Activated naive CD8-positive, alpha-beta T cell treated with anti-CD3 and anti-CD28 coated beads for 36 hours (primary cell): ENCODE data around the gene RTP4. TPM values are rescaled to one million over a fixed set of nuclear protein-coding genes. Genes with fewer than 3 reads are reported as not detected.
A peak's percentile ranks its signal among the peaks of the same experiment; 100 is the strongest.

Experiments used
- DNase-seq: peaks from one replicate; pipeline ENCODE4 v3.0.0; 2021
- H3K27ac Mint-ChIP-seq: one replicate; pipeline ENCODE4 v1.8.0; 2022; ENCODE audit warnings: mild to moderate bottlenecking, moderate library complexity, mixed read lengths
- H3K27me3 Mint-ChIP-seq: one replicate; pipeline ENCODE4 v1.8.0; 2022; ENCODE audit warnings: mild to moderate bottlenecking, mixed read lengths
- H3K36me3 Mint-ChIP-seq: one replicate; pipeline ENCODE4 v1.8.0; 2021; ENCODE audit warnings: mild to moderate bottlenecking, mixed read lengths
- H3K4me1 Mint-ChIP-seq: one replicate; pipeline ENCODE4 v1.8.0; 2021; ENCODE audit warnings: mixed read lengths
- H3K4me3 Mint-ChIP-seq: one replicate; pipeline ENCODE4 v1.8.0; 2022; ENCODE audit warnings: mild to moderate bottlenecking, moderate library complexity, mixed read lengths
- H3K9me3 Mint-ChIP-seq: one replicate; pipeline ENCODE4 v1.8.0; 2022; ENCODE audit warnings: mixed read lengths
- total RNA-seq, 2 experiments: library from RNA; stranded (reverse); gene quantifications; one replicate each; pipeline ENCODE4 v1.2.3, GENCODE V29; 2021

The RTP4 gene
- total RNA-seq, 2 experiments from 2014 or later: 4.6 to 4.9 TPM

DNA sequence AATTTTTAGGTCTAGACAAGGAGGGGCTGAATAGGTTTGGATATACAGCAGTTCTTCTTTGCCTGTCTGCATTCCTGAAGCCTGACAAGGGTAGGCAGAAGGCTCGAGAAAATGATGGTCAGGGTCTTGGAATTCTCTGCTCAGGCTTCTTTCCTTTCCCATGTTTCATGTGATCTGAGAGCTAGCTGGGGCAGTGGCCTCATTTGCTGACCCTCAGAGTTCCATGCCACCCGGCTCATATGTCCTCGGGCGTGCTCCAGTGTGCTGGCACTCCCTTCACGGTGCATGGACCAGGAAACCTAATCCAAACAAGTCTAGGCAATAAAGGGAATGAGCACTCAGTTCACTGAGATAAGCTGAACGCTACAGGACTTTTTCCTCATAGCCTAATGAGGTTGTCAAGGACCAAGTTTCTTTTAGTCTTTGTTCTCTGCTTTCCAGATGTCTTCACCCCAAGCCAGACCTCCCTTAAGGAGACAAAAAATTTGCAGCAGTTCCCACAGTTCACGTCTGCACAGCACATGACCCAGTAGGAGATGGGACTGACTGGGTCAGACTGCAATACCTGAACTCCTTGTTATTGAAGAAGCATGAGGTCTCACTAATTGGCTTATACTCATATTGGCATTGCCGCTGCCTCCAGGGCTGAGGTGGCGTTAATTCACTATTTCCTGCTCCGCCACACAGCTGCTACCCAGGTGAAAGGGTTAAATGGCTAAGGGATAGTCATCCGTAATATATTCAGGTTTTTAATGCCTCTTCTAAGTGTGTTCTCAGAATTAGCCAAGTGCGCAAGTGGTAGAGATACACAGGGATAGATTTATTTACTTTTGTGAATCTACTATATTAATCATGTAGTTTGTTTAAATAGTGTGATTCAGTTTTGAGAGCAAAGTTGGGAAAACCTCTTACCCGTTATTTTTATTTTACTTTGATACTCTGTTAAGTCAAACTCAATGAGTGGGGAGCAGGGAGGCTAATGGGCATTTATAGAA is 15.3 kb upstream of the RTP4 start:
- no peak for DNase-seq
- Mint-ChIP-seq H3K9me3 (no peaks in the 10 kb centered on the region), H3K27ac (no peak overlapping the region), H3K27me3 (no peaks in the 10 kb centered on the region), H3K36me3 (no peaks in the 10 kb centered on the region), H3K4me1 (no peaks in the 10 kb centered on the region), H3K4me3 (no peak overlapping the region)

DNA sequence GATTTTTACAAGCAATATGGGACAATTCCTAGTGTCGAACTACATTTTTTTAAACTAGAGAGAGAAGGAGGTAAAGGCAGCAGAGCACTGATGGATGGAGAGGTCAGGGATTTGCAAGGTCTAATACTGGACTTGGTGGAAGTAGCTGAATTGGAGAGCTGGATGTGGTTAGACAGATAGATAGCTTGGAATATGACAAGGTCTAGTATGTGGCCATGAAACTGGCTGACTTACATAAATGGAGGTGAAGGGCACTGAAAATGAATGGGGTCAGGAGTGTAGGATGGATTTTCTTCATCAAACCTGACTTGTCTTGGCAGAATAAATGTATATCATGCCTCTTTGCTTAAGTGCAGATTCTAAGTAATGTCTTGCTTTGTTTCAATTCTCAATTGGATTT is 10.1 kb upstream of the RTP4 start:
- no peak for DNase-seq
- no peaks in the 10 kb centered on the region for H3K9me3 Mint-ChIP-seq
- no peak overlapping the region for H3K4me3 Mint-ChIP-seq
- no peak overlapping the region for H3K27ac Mint-ChIP-seq
- H3K4me1 Mint-ChIP-seq: peaks cover 3% of the 10 kb centered on the region
- no peaks in the 10 kb centered on the region for H3K27me3 Mint-ChIP-seq
- H3K36me3 Mint-ChIP-seq: no peaks in the 10 kb centered on the region

DNA sequence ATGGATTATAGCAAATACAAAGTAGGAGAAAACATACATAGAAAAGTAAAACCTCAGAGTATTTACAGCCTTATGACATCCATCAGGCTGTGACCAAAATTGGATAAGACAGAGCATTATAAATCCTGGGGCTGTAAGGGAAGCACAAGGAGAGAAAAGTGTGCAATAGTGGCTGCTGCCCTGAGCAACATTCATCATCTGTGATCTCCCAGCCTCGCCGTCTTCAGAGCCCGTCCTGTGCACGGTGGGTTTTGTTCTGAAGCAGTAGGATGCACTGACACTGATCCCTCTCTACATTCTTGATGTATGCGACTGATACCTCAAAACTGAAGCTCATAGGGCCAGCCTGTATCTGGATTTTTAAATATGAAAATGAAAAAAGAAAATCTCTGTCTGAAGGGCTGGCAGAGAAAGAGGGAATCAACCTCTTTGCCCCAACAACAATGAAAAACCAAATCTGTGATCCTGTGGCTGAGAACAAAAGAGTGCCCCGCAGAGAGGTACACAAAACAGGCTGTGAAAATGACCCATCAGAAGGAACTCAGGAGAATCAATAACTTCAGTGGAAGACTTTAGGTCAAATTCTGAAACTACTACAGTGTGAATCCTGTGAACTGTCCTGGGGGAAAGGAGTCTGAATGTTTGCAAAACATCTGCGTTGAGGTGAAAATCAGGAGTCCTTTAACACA is 8.2 kb upstream of the RTP4 start:
- H3K9me3 Mint-ChIP-seq: no peaks in the 10 kb centered on the region
- no peak for DNase-seq
- H3K27ac Mint-ChIP-seq: no peak overlapping the region
- no peak overlapping the region for H3K4me3 Mint-ChIP-seq
- H3K27me3 Mint-ChIP-seq: no peaks in the 10 kb centered on the region
- H3K36me3 Mint-ChIP-seq: no peaks in the 10 kb centered on the region
- peaks cover 3% of the 10 kb centered on the region for H3K4me1 Mint-ChIP-seq

DNA sequence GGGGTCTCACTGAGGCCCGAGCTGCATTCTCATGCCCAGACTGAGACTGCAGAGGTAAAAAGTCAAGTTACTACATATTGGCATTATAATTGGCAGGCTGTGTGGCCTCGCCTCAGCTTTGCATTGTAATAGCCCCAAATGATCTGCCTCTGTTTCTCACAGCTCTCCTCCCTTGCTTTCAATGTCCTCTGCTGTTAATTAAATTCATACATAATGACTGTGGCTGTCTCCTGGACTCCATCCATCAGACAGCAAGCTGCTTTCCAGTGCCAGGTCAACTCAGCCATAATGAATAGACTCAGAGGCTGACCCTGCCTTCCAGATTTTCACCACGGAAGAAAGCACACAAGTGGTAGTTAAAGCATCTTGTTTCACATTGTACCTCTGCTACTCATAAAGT is 7.6 kb upstream of the RTP4 start:
- no peak for DNase-seq
- Mint-ChIP-seq H3K4me1 (peaks cover 3% of the 10 kb centered on the region), H3K36me3 (no peaks in the 10 kb centered on the region), H3K27ac (no peak overlapping the region), H3K4me3 (no peak overlapping the region), H3K9me3 (no peaks in the 10 kb centered on the region), H3K27me3 (no peaks in the 10 kb centered on the region)

DNA sequence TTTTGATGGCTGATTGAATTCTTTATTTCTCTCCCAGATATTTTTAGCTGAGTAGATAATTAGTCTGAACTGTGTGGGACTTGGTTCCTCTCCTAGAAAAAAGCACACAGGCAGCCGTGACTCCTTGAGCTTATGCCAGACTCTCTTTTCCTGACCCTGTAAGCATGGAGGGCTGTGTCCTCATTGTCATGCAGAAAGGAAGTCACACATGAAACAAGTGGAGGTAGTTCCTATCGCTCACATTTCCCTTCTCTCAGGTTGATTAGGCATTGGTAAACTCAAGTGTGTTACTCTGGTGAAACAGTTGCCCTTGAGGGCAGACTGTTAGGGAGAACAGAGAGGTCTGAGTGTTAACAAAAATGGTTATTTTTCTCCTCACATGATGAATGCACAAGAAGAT is 6.3 kb upstream of the RTP4 start:
- no peak overlapping the region for H3K27ac Mint-ChIP-seq
- no peak overlapping the region for H3K4me3 Mint-ChIP-seq
- no peaks in the 10 kb centered on the region for H3K9me3 Mint-ChIP-seq
- no peaks in the 10 kb centered on the region for H3K27me3 Mint-ChIP-seq
- DNase-seq: no peak
- H3K36me3 Mint-ChIP-seq: no peaks in the 10 kb centered on the region
- peaks cover 3% of the 10 kb centered on the region for H3K4me1 Mint-ChIP-seq

DNA sequence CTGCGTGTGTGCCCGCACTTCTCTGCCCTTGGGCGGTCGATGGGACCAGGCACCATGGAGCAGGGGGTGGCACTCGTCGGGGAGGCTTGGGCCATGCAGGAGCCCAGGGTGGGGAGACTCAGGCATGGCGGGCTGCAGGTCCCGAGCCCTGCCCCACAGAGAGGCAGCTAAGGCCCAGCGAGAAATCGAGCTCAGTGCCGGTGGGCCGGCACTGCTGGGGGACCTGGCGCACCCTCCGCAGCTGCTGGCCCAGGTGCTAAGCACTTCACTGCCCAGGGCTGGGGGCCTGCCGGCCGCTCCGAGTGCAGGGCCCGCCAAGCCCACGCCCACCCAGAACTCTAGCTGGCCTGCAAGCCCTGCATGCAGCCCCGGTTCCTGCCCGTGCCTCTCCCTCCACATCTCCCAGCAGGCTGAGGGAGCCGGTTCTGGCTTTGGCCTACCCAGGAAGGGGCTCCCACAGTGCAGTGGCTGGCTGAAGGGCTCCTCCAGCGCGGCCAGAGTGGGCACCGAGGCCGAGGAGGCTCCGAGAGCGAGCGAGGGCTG is 553 bp upstream of the RTP4 start:
- H3K9me3 Mint-ChIP-seq: peaks cover 4% of the 10 kb centered on the region
- peaks cover 32% of the 10 kb centered on the region for H3K36me3 Mint-ChIP-seq
- DNase-seq: peak; percentile 9
- no peaks in the 10 kb centered on the region for H3K27me3 Mint-ChIP-seq
- H3K4me3 Mint-ChIP-seq: no peak overlapping the region
- H3K27ac Mint-ChIP-seq: peak overlapping the region; percentile 98
- peaks cover 14% of the 10 kb centered on the region for H3K4me1 Mint-ChIP-seq

DNA sequence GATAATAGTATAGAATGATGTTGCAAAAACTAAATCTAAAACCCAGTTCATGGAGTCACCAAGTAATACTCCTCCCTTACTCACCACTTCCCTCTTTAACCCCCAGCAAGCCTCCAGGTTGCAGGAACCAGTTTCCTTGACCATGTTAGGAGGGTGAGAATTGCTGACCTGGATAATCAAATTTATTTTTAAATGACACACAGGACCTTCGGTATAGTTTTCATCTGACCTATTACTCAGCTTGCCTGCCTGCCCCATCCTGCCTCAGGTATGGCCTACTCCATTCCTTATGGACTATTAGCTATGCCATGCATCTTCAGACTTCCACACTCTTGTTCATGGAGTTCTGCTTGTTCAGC is 883 bp downstream of the RTP4 start:
- Mint-ChIP-seq H3K27ac (peak overlapping the region; percentile 98), H3K36me3 (peaks cover 43% of the 10 kb centered on the region), H3K4me1 (peaks cover 14% of the 10 kb centered on the region), H3K27me3 (no peaks in the 10 kb centered on the region), H3K4me3 (peak overlapping the region; percentile 82), H3K9me3 (peaks cover 9% of the 10 kb centered on the region)
- DNase-seq: no peak

DNA sequence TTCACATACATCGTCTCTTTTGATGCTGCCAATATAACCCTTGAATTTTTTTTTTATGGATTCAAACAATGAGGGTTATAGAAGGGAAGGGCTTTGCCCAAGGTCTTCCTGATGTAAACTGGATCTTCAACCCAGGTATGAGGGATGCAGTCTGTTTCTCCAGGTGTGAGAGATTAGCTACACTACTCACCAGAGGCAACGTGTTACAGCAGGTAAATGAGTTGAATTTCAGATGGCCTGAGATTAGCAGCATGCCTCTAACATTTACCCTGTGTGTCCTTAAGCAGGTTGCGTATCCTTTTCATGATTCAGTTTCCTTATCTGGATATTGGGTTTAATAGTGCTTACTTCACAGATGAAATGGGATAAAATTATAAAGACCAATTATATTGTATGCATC is 1.9 kb downstream of the RTP4 start:
- H3K27ac Mint-ChIP-seq: no peak overlapping the region
- H3K9me3 Mint-ChIP-seq: peaks cover 13% of the 10 kb centered on the region
- H3K27me3 Mint-ChIP-seq: no peaks in the 10 kb centered on the region
- H3K36me3 Mint-ChIP-seq: peaks cover 51% of the 10 kb centered on the region
- peaks cover 14% of the 10 kb centered on the region for H3K4me1 Mint-ChIP-seq
- no peak for DNase-seq
- peak overlapping the region; percentile 44 for H3K4me3 Mint-ChIP-seq

DNA sequence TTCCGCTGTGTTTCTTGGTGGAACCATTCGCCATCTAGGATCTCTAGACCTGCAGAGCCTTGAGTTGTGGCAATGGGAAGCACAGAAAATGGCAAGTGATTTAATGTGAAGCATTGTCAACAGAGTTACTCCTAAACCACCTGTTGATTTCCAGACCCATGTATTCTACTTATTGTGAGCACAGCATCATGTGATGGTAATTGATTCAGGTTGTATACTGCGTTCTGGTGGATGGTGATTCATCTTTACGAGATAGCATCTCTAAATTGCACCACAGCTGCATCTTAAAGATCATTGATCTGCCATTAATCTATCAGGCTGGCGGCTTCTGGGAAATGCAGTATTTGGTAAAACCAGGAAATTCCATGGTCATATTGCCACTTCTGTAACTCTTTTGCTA is 7.4 kb downstream of the RTP4 start:
- DNase-seq: no peak
- peaks cover 1% of the 10 kb centered on the region for H3K4me1 Mint-ChIP-seq
- peaks cover 24% of the 10 kb centered on the region for H3K9me3 Mint-ChIP-seq
- H3K27ac Mint-ChIP-seq: no peak overlapping the region
- H3K27me3 Mint-ChIP-seq: no peaks in the 10 kb centered on the region
- H3K4me3 Mint-ChIP-seq: no peak overlapping the region
- H3K36me3 Mint-ChIP-seq: peaks cover 70% of the 10 kb centered on the region

DNA sequence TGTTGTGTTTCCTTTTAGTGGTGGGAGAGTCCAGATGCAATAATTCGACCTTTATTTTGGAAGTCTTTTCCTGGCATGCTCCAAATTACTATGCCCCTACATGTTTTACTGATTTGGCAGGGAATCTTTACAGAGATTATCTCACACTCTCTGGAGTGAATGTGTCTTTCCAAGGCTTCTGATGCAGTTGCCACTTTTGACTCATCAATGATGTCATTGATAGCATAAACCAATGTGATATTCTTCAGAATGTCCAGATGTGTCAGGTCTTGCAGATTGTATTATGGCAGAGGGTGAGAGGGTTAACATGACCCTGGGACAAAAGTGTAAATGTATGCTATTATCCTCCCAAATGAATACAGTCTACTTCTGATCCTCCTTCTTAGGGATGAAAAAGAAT is 9.7 kb downstream of the RTP4 start:
- Mint-ChIP-seq H3K36me3 (peaks cover 49% of the 10 kb centered on the region), H3K4me1 (peaks cover 1% of the 10 kb centered on the region), H3K4me3 (no peak overlapping the region), H3K9me3 (peaks cover 18% of the 10 kb centered on the region), H3K27me3 (no peaks in the 10 kb centered on the region), H3K27ac (no peak overlapping the region)
- DNase-seq: no peak

DNA sequence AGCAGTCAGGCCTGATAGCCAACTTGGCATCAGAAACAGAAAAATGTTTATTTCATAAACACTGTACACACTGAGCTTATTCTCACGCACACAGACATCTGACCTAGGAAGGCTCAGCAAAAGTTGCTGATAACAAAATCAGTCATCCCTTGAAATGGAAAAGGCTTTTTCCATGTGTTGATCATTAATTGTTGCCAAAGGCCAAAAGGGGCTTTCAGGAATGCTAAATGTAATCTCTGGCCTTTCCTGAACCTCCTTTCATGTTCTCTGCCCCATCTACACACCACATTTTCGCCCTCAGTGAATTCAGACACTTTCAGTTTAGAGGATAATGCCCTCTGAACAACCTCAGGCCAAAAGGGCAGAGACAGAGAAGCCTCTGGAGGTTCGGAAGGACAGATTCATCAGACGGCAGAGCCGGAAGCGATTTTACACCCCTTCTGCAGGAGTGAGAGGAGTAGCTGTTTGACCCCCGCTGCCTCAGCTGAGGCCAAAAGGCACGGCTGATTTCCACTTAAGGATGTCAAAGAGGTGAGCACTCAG is 14.5 kb downstream of the RTP4 start:
- Mint-ChIP-seq H3K27ac (no peak overlapping the region), H3K4me3 (no peak overlapping the region), H3K4me1 (peaks cover 1% of the 10 kb centered on the region), H3K36me3 (peaks cover 10% of the 10 kb centered on the region), H3K9me3 (peaks cover 7% of the 10 kb centered on the region), H3K27me3 (peaks cover 16% of the 10 kb centered on the region)
- DNase-seq: no peak

DNA sequence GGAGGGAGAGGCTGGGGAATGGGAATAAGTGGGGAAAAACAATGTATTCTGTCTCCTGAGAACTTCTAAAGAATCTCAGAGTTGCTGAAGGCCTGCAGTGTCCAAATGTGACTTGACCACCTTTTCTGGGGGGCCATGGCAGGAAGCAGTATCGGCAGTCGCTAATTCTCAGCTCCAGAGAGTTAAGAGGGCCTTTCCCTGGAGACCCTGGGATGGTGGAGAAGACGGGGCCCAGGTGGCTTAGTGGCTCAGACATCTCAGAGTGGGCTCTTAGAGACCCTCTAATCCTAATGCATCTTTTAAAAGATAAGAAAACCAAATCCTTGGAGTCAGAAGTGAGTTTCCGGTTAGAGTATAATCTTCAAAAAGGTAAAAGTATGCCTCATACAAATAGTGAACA is 15.1 kb downstream of the RTP4 start:
- peaks cover 1% of the 10 kb centered on the region for H3K4me1 Mint-ChIP-seq
- no peak for DNase-seq

DNA sequence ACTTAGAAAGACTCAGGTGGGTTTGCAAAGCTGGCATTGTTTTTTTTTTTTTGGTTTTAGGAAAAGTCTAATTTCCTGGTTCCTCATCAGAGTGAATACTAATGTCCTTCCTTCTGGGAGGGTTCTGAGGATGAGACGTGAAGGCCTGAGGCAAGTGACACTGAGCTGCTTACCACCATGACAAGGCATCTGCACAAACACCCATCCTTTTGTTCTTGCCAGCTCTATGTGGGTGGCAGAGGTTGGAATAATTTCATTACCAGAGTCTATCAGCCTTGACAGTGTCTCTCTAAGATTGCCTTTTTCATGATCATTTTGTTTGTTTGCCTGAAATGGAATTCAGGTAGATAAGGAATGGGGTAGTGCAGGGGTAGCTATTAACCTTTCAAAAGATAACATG is 17.1 kb downstream of the RTP4 start:
- Mint-ChIP-seq H3K9me3 (peaks cover 18% of the 10 kb centered on the region), H3K4me1 (no peaks in the 10 kb centered on the region), H3K27me3 (peaks cover 20% of the 10 kb centered on the region), H3K36me3 (peaks cover 2% of the 10 kb centered on the region), H3K27ac (no peak overlapping the region), H3K4me3 (no peak overlapping the region)
- no peak for DNase-seq

More for the DNA sequence above, 15.1 kb downstream of the RTP4 start:
- no peak overlapping the region for H3K27ac Mint-ChIP-seq
- no peak overlapping the region for H3K4me3 Mint-ChIP-seq
- H3K36me3 Mint-ChIP-seq: peaks cover 5% of the 10 kb centered on the region
- H3K9me3 Mint-ChIP-seq: peaks cover 10% of the 10 kb centered on the region
- peaks cover 18% of the 10 kb centered on the region for H3K27me3 Mint-ChIP-seq

DNA sequence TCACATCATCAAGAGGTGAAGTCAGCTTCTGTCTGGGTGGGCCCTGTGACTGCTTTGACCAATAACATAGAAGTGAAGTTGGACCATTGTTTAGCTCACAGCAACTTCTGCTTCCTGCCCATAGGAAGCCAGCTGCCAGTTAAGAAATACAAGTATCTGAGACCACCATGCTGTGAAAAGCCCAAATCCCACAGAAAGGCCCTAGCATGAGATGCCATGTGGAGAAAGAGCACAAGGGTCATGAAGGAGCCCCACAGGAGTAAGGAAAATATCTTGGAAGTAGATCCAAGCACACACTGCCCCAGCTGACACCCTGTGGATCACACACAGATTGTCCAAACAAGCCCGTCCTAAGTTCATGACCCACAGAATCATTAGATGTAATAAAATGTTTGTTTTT is 28.5 kb downstream of the RTP4 start:
- peaks cover 32% of the 10 kb centered on the region for H3K27me3 Mint-ChIP-seq
- H3K9me3 Mint-ChIP-seq: no peaks in the 10 kb centered on the region
- no peaks in the 10 kb centered on the region for H3K4me1 Mint-ChIP-seq
- no peak overlapping the region for H3K4me3 Mint-ChIP-seq
- H3K27ac Mint-ChIP-seq: no peak overlapping the region
- DNase-seq: no peak
- H3K36me3 Mint-ChIP-seq: no peaks in the 10 kb centered on the region

DNA sequence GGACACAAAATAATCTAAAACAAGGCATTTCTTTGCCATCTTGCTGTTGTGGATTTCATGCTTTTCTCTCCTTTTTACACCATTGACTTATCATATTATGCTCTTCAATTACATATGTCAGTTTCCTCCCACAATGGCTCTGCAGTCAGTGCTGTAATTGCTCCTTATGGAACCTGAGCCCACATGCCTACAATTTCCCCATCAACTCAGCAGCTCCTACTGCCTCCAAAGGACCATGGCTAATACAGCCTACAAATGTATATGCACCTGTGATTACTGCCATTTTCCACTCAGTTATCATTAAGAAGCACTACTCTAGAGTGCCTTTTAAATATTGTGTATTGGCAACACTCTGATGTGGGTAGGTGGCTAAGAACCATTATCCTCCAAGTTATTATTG is 30.8 kb downstream of the RTP4 start:
- DNase-seq: no peak
- Mint-ChIP-seq H3K27ac (no peak overlapping the region), H3K36me3 (no peaks in the 10 kb centered on the region), H3K9me3 (no peaks in the 10 kb centered on the region), H3K4me1 (no peaks in the 10 kb centered on the region), H3K27me3 (peaks cover 28% of the 10 kb centered on the region), H3K4me3 (no peak overlapping the region)
